ENCODE results near the gene CADPS2.

CADPS2 gene

DNA sequence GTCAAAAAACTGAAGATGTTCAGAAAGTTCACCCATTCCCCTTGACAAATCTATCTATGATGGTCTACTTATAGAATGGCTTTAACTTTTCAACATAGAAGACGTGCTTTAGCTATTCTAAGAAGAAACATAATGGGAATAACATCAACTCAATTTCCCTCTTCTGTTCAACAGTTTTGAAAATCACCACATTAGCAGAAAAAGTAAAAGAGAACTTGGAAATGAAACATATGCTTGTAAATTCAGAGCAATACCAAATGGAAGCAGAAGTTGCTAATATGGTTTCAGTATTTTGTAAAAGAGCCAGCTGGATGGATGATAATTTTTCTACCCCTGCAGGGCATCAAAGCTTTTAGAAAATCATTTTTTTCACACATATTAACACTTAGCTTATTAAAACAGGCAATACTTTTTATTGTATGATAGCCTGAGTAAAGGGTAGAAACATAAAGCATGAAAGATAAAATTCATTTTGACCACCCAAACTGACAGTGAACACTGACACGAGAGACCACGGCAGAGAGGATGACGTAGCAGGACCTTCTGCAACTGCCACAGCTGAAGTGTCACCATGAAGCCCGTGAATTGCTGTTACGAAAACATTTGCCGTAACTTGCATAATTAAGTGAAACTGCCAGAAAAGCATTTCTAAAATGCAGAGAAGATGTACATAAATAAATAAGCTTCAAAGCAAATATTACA, 542.5 kb downstream of the CADPS2 start:
- TF ChIP-seq, protein P1, sequence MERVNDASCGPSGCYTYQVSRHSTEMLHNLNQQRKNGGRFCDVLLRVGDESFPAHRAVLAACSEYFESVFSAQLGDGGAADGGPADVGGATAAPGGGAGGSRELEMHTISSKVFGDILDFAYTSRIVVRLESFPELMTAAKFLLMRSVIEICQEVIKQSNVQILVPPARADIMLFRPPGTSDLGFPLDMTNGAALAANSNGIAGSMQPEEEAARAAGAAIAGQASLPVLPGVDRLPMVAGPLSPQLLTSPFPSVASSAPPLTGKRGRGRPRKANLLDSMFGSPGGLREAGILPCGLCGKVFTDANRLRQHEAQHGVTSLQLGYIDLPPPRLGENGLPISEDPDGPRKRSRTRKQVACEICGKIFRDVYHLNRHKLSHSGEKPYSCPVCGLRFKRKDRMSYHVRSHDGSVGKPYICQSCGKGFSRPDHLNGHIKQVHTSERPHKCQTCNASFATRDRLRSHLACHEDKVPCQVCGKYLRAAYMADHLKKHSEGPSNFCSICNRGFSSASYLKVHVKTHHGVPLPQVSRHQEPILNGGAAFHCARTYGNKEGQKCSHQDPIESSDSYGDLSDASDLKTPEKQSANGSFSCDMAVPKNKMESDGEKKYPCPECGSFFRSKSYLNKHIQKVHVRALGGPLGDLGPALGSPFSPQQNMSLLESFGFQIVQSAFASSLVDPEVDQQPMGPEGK (CRISPR knock-in tag; IDR thresholded peaks at IDR 0.05; ENCODE audit: borderline replicate concordance), result no peak
- TF ChIP-seq ESRRG (CRISPR knock-in tag; IDR thresholded peaks at IDR 0.05) (no peak), ARNTL (CRISPR knock-in tag; IDR thresholded peaks at IDR 0.05; ENCODE audit: borderline replicate concordance, low read depth) (no peak), ZFP30 (CRISPR knock-in tag; IDR thresholded peaks at IDR 0.05) (no peak), ZNF70 (CRISPR knock-in tag; IDR thresholded peaks at IDR 0.05) (no peak), CSDC2 (CRISPR knock-in tag; IDR thresholded peaks at IDR 0.05) (no peak), ZNF565 (CRISPR knock-in tag; conservative IDR thresholded peaks at IDR 0.05; ENCODE audit: low read depth) (no peak), BACH2 (CRISPR knock-in tag; IDR thresholded peaks at IDR 0.05; ENCODE audit: borderline replicate concordance) (no peak)
- TF ChIP-seq, protein P2, sequence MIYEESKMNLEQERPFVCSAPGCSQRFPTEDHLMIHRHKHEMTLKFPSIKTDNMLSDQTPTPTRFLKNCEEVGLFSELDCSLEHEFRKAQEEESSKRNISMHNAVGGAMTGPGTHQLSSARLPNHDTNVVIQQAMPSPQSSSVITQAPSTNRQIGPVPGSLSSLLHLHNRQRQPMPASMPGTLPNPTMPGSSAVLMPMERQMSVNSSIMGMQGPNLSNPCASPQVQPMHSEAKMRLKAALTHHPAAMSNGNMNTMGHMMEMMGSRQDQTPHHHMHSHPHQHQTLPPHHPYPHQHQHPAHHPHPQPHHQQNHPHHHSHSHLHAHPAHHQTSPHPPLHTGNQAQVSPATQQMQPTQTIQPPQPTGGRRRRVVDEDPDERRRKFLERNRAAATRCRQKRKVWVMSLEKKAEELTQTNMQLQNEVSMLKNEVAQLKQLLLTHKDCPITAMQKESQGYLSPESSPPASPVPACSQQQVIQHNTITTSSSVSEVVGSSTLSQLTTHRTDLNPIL (CRISPR knock-in tag; IDR thresholded peaks at IDR 0.05; ENCODE audit: low read depth), result no peak
- ATAC-seq, result no peak

- ATAC-seq, result no peak
- TF ChIP-seq ZNF565 (CRISPR knock-in tag; conservative IDR thresholded peaks at IDR 0.05; ENCODE audit: low read depth), result no peak
- TF ChIP-seq, protein P1 (CRISPR knock-in tag; IDR thresholded peaks at IDR 0.05; ENCODE audit: borderline replicate concordance), result no peak
Measured at GRCh38 chr7:122340427-122340826, 545.8 kb downstream of the CADPS2 start.

- ATAC-seq, result no peak
- TF ChIP-seq, protein P2 (CRISPR knock-in tag; IDR thresholded peaks at IDR 0.05; ENCODE audit: low read depth), result no peak
- TF ChIP-seq, protein P1 (CRISPR knock-in tag; IDR thresholded peaks at IDR 0.05; ENCODE audit: borderline replicate concordance), result no peak
- TF ChIP-seq RARB (CRISPR knock-in tag; IDR thresholded peaks at IDR 0.05), result no peak
- no peak for TF ChIP-seq ZNF565 (CRISPR knock-in tag; conservative IDR thresholded peaks at IDR 0.05; ENCODE audit: low read depth)
- no peak for TF ChIP-seq CSDC2 (CRISPR knock-in tag; IDR thresholded peaks at IDR 0.05)
- no peak for TF ChIP-seq PPARA (CRISPR knock-in tag; IDR thresholded peaks at IDR 0.05; ENCODE audit: borderline replicate concordance)
- TF ChIP-seq GLIS3 (CRISPR knock-in tag; IDR thresholded peaks at IDR 0.05), result no peak
- TF ChIP-seq ZNF70 (CRISPR knock-in tag; IDR thresholded peaks at IDR 0.05), result no peak
- TF ChIP-seq ZNF8 (CRISPR knock-in tag; IDR thresholded peaks at IDR 0.05), result no peak
- no peak for TF ChIP-seq ZFP3 (CRISPR knock-in tag; IDR thresholded peaks at IDR 0.05)
- no peak for TF ChIP-seq ISL1 (CRISPR knock-in tag; IDR thresholded peaks at IDR 0.05)
Measured at GRCh38 chr7:122339145-122339904, 546.9 kb downstream of the CADPS2 start.

DNA sequence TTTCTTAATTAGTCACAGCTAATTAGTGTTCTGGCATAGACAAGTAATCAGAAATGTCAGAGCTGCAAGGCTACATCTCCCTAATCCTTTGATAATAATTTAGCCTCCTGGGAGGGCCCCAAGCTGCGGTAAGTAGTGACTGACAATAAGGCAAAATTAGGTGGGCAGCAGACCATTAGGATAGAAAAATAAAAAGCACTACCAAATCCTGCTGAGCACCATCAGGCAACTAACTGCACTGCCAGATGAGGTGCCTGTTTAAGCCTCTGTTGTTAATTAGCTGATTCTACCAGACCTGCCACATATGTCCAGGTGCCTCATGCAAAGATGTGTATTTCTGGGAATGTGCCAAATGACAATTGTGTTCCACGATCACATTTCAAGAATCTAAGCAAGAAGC, 549.2 kb downstream of the CADPS2 start:
- no peak for ATAC-seq
- TF ChIP-seq, protein P1 (CRISPR knock-in tag; IDR thresholded peaks at IDR 0.05; ENCODE audit: borderline replicate concordance), result no peak
- no peak for TF ChIP-seq TOX (CRISPR knock-in tag; IDR thresholded peaks at IDR 0.05; ENCODE audit: borderline replicate concordance)
- TF ChIP-seq ZFP30 (CRISPR knock-in tag; IDR thresholded peaks at IDR 0.05), result no peak
- no peak for TF ChIP-seq TCF4 (CRISPR knock-in tag; IDR thresholded peaks at IDR 0.05; ENCODE audit: borderline replicate concordance)
- TF ChIP-seq, protein P3, sequence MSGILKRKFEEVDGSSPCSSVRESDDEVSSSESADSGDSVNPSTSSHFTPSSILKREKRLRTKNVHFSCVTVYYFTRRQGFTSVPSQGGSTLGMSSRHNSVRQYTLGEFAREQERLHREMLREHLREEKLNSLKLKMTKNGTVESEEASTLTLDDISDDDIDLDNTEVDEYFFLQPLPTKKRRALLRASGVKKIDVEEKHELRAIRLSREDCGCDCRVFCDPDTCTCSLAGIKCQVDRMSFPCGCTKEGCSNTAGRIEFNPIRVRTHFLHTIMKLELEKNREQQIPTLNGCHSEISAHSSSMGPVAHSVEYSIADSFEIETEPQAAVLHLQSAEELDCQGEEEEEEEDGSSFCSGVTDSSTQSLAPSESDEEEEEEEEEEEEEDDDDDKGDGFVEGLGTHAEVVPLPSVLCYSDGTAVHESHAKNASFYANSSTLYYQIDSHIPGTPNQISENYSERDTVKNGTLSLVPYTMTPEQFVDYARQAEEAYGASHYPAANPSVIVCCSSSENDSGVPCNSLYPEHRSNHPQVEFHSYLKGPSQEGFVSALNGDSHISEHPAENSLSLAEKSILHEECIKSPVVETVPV (CRISPR knock-in tag; IDR thresholded peaks at IDR 0.05), result no peak
- TF ChIP-seq GLIS3 (CRISPR knock-in tag; IDR thresholded peaks at IDR 0.05), result no peak
- no peak for TF ChIP-seq ZNF565 (CRISPR knock-in tag; conservative IDR thresholded peaks at IDR 0.05; ENCODE audit: low read depth)
- no peak for TF ChIP-seq SNAI2 (CRISPR knock-in tag; IDR thresholded peaks at IDR 0.05)
- TF ChIP-seq ESRRG (CRISPR knock-in tag; IDR thresholded peaks at IDR 0.05), result no peak
- no peak for TF ChIP-seq ARNTL (CRISPR knock-in tag; IDR thresholded peaks at IDR 0.05; ENCODE audit: borderline replicate concordance, low read depth)

All from SK-N-SH treated with all-trans-retinoic acid at 6 μM for 48 hours (cell line).